Smooth muscle cell (in vitro differentiated cells): ENCODE measurements around the gene DEGS2. TPM values are rescaled to one million over a fixed set of nuclear protein-coding genes. Genes with fewer than 3 reads are reported as not detected.

ENCODE experiments used
- DNase-seq: peaks from one replicate; lab custom pipeline; 2025; ENCODE audit not compliant: unreplicated experiment; lab: John Stamatoyannopoulos, UW
- H2AFZ ChIP-seq: fragments of 200-600 bp; sonication (generic); 2 replicates; pipeline ENCODE4 v1.6.0; 2016; ENCODE audit warnings: antibody characterized with exemption, low read depth, mild to moderate bottlenecking
- H3F3A ChIP-seq: fragments of 200-600 bp; sonication (generic); 2 replicates; pipeline ENCODE4 v1.6.0; 2017; ENCODE audit warnings: antibody characterized with exemption, low read depth
- H3K27ac ChIP-seq: fragments of 200-600 bp; sonication (generic); 2 replicates; pipeline ENCODE4 v1.5.1; 2016; ENCODE audit warnings: low read depth, mild to moderate bottlenecking
- H3K27me3 ChIP-seq: fragments of 200-600 bp; sonication (generic); 2 replicates; pipeline ENCODE4 v1.6.1; 2016; ENCODE audit warnings: low read depth, mild to moderate bottlenecking
- H3K36me3 ChIP-seq: fragments of 200-600 bp; sonication (generic); 2 replicates; pipeline ENCODE4 v1.5.1; 2016; ENCODE audit warnings: low read depth
- H3K4me1 ChIP-seq: fragments of 200-600 bp; sonication (generic); 2 replicates; pipeline ENCODE4 v1.5.1; 2016; ENCODE audit warnings: low read depth
- H3K4me2 ChIP-seq: fragments of 200-600 bp; sonication (generic); 2 replicates; pipeline ENCODE4 v1.6.0; 2016; ENCODE audit warnings: mild to moderate bottlenecking
- H3K4me3 ChIP-seq: fragments of 200-600 bp; sonication (generic); 2 replicates; pipeline ENCODE4 v1.5.1; 2016; ENCODE audit warnings: mild to moderate bottlenecking
- H3K79me2 ChIP-seq: fragments of 200-600 bp; sonication (generic); 2 replicates; pipeline ENCODE4 v1.6.0; 2016; ENCODE audit warnings: low read depth, mild to moderate bottlenecking
- H3K9ac ChIP-seq: fragments of 200-600 bp; sonication (generic); 2 replicates; pipeline ENCODE4 v1.6.0; 2016; ENCODE audit warnings: low read depth
- H3K9me3 ChIP-seq: fragments of 200-600 bp; sonication (generic); replicated peaks from 2 replicates; pipeline ENCODE4 v1.5.1; 2016; ENCODE audit warnings: low read depth
- H4K20me1 ChIP-seq: fragments of 200-600 bp; sonication (generic); 2 replicates; pipeline ENCODE4 v1.6.0; 2016; ENCODE audit warnings: low read depth
- WGBS: methylation state at CpG from one replicate; pipeline ENCODE4 v1.1.7; 2016; ENCODE audit warnings: low lambda C conversion rate; 5-methylcytosine and 5-hydroxymethylcytosine counted together
- polyA plus RNA-seq: library from polyadenylated mRNA; unstranded; fragments of >200 nt; fragmentation: Nextera tagmentation; extraction: Ambion mirVana; gene quantifications from 2 replicates; pipeline ENCODE4 v1.2.1, GENCODE V29; 2016
- total RNA-seq: library from RNA; depleted of rRNA; stranded (reverse); fragments of >200 nt; gene quantifications from 2 replicates; pipeline ENCODE4 v1.2.3, GENCODE V29; 2014
- TF ChIP-seq, protein P1 (sequence below): fragments of 200-600 bp; sonication (generic); IDR thresholded peaks from 2 replicates; pipeline ENCODE4 v1.5.1; 2017; ENCODE audit warnings: borderline replicate concordance, mild to moderate bottlenecking, antibody characterized with exemption; ENCODE audit not compliant: insufficient read depth, poor library complexity, severe bottlenecking

Gene DEGS2
- total and polyA plus RNA-seq, 2 experiments from 2014 or later, result 0.45 to 0.83 TPM

GRCh38 chr14:100144645-100144995, 14.8 kb downstream of the DEGS2 start:
- no peak overlapping the region for H3K27ac ChIP-seq
- H3K79me2 ChIP-seq, result no peaks in the 10 kb centered on the region
- TF ChIP-seq, protein P1, sequence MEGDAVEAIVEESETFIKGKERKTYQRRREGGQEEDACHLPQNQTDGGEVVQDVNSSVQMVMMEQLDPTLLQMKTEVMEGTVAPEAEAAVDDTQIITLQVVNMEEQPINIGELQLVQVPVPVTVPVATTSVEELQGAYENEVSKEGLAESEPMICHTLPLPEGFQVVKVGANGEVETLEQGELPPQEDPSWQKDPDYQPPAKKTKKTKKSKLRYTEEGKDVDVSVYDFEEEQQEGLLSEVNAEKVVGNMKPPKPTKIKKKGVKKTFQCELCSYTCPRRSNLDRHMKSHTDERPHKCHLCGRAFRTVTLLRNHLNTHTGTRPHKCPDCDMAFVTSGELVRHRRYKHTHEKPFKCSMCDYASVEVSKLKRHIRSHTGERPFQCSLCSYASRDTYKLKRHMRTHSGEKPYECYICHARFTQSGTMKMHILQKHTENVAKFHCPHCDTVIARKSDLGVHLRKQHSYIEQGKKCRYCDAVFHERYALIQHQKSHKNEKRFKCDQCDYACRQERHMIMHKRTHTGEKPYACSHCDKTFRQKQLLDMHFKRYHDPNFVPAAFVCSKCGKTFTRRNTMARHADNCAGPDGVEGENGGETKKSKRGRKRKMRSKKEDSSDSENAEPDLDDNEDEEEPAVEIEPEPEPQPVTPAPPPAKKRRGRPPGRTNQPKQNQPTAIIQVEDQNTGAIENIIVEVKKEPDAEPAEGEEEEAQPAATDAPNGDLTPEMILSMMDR, result no peak
- H3K27me3 ChIP-seq, result no peaks in the 10 kb centered on the region
- H3F3A ChIP-seq, result no peaks in the 10 kb centered on the region
- H3K4me2 ChIP-seq, result no peak overlapping the region
- no peak for DNase-seq
- H3K4me3 ChIP-seq, result no peak overlapping the region
- H2AFZ ChIP-seq, result no peak overlapping the region
- no peaks in the 10 kb centered on the region for H3K9me3 ChIP-seq
- H3K4me1 ChIP-seq, result no peaks in the 10 kb centered on the region
- H3K36me3 ChIP-seq, result no peaks in the 10 kb centered on the region
- no peaks in the 10 kb centered on the region for H4K20me1 ChIP-seq
- WGBS, result 76% methylated on average over 4 of the region's 4 CpGs
- no peak overlapping the region for H3K9ac ChIP-seq

- whole genome bisulfite sequencing, result 97% methylated on average over 23 of the region's 23 CpGs
- Histone ChIP-seq H3K4me1 (no peaks in the 10 kb centered on the region), H3K36me3 (no peaks in the 10 kb centered on the region), H3K79me2 (no peaks in the 10 kb centered on the region), H3K9ac (no peak overlapping the region), H2AFZ (no peak overlapping the region), H3K27me3 (no peaks in the 10 kb centered on the region), H3K4me2 (no peak overlapping the region), H3K4me3 (no peak overlapping the region), H3K9me3 (no peaks in the 10 kb centered on the region), H4K20me1 (no peaks in the 10 kb centered on the region), H3K27ac (no peak overlapping the region), H3F3A (no peaks in the 10 kb centered on the region)
- no peak for DNase-seq
- TF ChIP-seq, protein P1, result no peak
Measured at GRCh38 chr14:100143934-100144333, 15.5 kb downstream of the DEGS2 start.

GRCh38 chr14:100143523-100143922, 15.9 kb downstream of the DEGS2 start:
- H3K9me3 ChIP-seq, result no peaks in the 10 kb centered on the region
- H3K4me2 ChIP-seq, result no peak overlapping the region
- H3K36me3 ChIP-seq, result no peaks in the 10 kb centered on the region
- no peak overlapping the region for H3K9ac ChIP-seq
- no peaks in the 10 kb centered on the region for H3K79me2 ChIP-seq
- no peaks in the 10 kb centered on the region for H3F3A ChIP-seq
- H2AFZ ChIP-seq, result no peak overlapping the region
- no peaks in the 10 kb centered on the region for H3K27me3 ChIP-seq
- no peak for DNase-seq
- H3K27ac ChIP-seq, result no peak overlapping the region
- 96% methylated on average over 18 of the region's 18 CpGs for WGBS
- H4K20me1 ChIP-seq, result no peaks in the 10 kb centered on the region
- TF ChIP-seq, protein P1, result no peak
- H3K4me3 ChIP-seq, result no peak overlapping the region
- no peaks in the 10 kb centered on the region for H3K4me1 ChIP-seq
